ENCODE measurements around the gene PDHB.

Gene PDHB

GRCh38 chr3:58404396-58404795 is 29.2 kb downstream of the PDHB start:
- no peak overlapping the region for H3K4me3 ChIP-seq (ENCODE audit: low read depth, low read length)

GRCh38 chr3:58403513-58404109 is 30.0 kb downstream of the PDHB start:
- H3K4me3 ChIP-seq (ENCODE audit: low read depth, low read length): no peak overlapping the region

GRCh38 chr3:58398669-58399333 is 34.8 kb downstream of the PDHB start:
- no peak overlapping the region for H3K4me3 ChIP-seq (ENCODE audit: low read depth, low read length)

DNA sequence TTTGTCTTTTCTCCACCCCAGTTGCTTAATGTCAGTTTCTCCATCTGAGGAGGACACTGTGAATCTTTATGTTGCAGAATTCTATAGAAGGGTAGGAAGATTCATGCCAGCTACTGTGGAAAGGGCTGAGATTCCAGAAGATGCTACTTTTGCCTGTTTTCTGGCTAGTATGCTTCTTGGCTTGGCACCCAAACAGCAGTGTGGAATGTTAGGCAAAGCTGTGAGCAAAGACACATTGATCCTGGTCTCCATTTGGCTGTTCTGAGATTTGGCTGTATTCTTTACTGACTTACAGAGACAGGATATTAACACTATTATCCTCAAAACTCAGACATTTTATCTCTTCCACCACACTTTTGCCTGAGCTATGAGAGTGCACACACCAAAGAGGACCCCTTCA is 39.3 kb downstream of the PDHB start:
- no peak overlapping the region for H3K4me3 ChIP-seq (ENCODE audit: low read depth, low read length)

DNA sequence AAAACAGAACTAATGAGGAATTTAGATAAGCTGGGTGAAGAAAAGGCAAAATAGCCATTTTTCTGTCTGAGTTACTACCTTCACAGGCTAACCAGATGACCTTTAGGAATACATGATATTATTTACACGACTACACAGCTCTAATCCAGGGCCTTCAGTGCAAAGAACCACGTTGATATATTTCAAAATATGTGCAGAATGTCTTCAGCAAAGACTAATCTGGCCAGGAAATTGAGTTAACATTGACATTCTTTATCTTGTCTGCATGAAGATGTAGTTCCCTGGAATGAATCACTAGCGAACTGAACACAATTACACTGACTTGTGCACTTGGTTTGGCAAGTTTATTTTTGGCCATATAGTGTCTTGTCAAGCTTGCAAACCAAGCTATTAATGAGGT is 41.5 kb downstream of the PDHB start:
- no peak overlapping the region for H3K4me3 ChIP-seq (ENCODE audit: low read depth, low read length)

- no peak overlapping the region for H3K4me3 ChIP-seq (ENCODE audit: low read depth, low read length)
These were observed 42.3 kb downstream of the PDHB start for GRCh38 chr3:58391156-58391865.

DNA sequence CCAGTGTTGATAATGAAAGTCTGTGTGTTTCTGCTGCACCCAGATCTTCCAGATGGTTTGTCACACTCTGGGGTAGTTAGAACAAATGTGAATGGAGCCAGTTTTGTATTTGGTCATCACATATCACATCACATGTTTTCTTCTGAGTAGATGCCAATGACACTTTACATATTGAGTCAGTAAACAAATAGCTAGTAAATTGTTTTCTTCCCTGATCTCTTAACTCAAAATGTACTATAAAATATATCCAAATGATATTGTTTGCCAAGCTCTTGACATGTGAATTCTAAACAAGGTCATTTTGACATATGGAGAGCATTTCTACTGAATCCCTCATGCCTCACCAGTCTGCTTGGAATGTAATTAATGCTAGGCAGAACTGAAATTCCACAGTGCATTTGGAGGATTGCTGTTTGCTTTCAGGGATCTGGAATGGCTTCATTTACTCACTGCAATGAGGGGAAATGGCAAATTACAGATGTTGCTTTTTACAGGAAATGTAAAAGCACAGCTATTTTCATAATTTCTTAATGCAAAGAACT is 45.0 kb downstream of the PDHB start:
- H3K4me3 ChIP-seq (ENCODE audit: low read depth, low read length): no peak overlapping the region

- no peak overlapping the region for H3K4me3 ChIP-seq (ENCODE audit: low read depth, low read length)
These were observed 45.7 kb downstream of the PDHB start for GRCh38 chr3:58387650-58388546.

GRCh38 chr3:58386626-58387365 is 46.8 kb downstream of the PDHB start:
- H3K4me3 ChIP-seq (ENCODE audit: low read depth, low read length): no peak overlapping the region

- H3K4me3 ChIP-seq (ENCODE audit: low read depth, low read length): no peak overlapping the region
These were observed 49.1 kb downstream of the PDHB start for GRCh38 chr3:58384381-58385090.

- H3K4me3 ChIP-seq (ENCODE audit: low read depth, low read length): no peak overlapping the region
These were observed 49.7 kb downstream of the PDHB start for GRCh38 chr3:58383904-58384303.

DNA sequence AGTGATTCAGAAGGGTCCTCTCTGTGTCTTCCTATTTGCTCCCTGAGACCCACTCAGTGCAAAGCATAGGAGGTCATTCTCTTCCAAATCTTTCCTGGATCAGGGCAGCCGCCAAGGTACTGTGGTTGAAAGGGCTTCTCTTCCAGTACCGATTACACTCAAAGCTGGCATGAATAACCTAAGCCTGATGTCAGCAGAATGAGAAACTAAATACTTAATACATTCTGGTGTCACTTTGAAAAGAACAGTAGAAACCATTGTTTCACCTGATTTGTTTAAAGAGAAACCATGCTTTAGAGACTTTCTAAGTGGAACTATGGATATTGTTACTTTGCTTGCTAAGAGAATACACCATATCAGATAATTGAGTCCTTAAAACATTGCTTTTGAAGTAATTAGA is 50.2 kb downstream of the PDHB start:
- H3K4me3 ChIP-seq (ENCODE audit: low read depth, low read length): no peak overlapping the region

DNA sequence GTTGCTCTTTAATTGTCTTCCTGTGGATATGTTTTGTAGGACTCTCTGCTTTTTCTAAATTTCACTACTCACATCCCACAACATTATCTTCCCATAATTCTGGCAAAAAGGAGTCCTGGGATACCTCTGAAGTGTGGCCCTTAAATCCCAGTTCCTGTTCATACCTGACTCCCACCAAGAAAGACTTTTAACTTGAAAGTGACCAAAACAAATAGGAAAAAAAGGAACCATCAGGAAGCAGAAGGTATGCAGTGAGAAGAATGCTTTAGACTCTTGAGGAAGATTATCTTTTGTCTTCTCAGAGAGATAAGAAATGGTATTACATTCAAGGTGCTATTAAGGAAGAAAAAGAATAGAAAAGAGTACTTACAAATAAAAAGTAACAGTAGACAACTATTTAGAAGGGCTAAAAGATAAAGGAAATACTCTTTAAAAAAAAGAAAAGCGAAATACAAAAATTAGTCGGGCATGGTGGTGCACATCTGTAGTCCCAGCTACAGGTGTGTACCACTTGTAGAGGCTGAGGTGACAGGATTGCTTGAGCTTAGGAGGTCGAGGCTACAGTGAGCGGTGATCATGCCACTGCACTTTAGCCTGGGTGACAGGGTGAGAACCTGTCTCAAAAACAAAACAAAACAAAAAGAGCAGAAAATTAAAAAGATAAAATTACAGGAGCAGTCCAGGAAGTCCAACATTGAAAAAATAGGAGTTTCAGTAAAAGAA is 54.1 kb downstream of the PDHB start:
- H3K4me3 ChIP-seq (ENCODE audit: low read depth, low read length): no peak overlapping the region

GRCh38 chr3:58377750-58378149 is 55.9 kb downstream of the PDHB start:
- no peak overlapping the region for H3K4me3 ChIP-seq (ENCODE audit: low read depth, low read length)

Data from iPS-11a (cell line).